CMK (cell line): ENCODE results near the gene EMP2.
"Not testable (repeated sequence)": the region's sequence is repeated elsewhere in the genome, so short reads cannot be mapped to it uniquely, and the experiment has no call there.

Experiments
- DNase-seq: peaks from one replicate; pipeline ENCODE4 v3.0.0-alpha.2; 2010; ENCODE audit warnings: low read depth

The EMP2 gene, protein sequence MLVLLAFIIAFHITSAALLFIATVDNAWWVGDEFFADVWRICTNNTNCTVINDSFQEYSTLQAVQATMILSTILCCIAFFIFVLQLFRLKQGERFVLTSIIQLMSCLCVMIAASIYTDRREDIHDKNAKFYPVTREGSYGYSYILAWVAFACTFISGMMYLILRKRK

DNA sequence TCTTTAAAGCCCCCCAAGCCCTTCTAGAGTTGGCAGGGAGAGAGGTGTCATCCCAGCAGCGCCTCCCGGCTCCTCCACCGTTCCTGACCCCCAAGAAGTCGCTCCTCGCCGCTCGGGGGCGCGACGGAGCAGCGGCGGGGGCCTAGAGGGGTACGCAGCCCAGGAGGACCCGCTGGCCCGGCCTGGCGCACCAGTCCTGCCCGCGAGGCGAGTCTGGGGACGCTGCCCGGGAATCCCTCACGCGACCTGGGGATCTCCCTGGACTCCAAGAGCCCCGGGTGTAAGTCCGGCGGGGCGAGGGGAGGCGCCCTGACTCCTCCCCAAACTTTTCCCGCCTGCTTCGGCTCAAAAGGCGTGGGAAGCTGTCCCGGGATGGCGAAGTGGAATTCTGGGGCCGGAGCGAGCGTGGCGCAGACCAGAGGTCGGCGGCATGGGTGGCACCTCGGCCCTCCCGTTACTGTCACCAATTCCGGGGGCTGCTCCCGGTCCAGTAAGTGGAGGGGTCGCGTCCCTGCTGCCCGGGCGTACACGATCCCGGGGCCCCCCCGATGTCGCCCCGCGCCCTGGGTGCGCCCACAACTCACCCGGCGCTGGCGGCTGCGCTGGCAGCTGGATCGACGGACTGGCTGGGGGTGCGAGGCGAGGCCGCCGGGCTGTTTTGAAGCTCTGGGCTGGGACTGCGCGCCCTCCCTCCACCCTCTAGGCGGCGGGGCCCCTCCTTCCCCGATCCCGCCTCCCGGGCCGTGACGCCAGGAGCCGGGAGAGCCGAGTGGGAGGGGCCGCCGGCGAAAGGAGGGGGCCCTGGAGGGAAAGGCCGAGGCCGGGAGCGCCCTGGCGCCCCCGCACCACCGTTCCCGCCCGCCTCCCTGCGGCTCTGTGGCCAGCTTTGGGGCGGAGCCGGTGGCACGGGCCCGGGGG lies at the start of gene EMP2:
EMP2 (minus strand) TSS at position 634 of the 918 bp plus-strand sequence. CDS start 32,981 bp downstream, outside the sequence.
- no peak for DNase-seq

DNA sequence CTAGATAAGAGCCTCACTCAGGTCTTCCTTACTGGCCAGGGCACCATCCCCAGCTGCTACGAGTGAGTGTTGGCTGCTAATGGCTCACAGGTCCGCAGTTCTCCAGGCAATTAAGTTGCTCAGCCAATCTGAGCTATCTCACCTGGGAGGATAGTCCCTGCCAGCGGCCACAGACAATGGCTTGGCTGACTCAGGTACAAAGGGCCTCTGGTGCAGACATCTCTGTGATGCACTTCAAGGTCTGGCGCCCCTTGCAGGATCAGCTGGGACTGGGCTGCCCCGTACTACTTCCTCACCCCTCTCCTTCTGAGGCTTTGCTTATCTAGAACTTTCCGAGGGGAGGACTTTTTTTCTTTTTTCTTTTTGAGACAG lies 49.2 kb upstream of the EMP2 start:
- no peak for DNase-seq

DNA sequence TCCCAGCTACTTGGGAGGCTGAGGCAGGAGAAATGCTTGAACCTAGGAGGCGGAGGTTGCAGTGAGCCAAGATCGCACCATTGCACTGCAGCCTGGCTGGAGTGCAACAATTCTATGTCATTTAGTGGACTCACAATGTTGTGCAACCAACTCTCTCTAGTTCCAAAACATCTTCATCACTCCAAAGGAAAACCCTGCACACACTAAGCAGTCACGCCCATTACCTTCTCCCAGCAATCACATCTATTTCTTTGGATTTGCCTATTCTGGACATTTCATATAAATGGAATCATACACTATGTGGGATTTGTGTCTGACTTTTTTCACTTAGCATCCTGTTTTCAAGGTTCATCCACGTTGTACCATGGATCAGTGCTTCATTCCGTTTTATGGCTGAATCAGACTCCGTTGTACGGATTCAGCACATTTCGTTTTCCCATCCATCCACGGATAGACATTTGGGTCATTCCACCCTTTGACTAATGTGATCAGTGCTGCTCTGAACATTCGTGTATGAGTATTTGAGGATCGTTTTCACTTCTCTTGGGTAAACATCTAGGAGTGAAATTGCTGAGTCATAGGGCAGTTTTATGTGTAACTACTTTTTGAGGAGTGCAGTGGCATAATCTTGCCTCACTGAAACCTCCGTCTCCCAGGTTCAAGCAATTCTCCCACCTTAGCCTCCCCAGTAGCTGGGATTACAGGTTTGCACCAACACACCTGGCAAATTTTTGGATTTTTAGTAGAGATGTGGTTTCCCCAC lies 45.4 kb upstream of the EMP2 start:
- DNase-seq: no peak

DNA sequence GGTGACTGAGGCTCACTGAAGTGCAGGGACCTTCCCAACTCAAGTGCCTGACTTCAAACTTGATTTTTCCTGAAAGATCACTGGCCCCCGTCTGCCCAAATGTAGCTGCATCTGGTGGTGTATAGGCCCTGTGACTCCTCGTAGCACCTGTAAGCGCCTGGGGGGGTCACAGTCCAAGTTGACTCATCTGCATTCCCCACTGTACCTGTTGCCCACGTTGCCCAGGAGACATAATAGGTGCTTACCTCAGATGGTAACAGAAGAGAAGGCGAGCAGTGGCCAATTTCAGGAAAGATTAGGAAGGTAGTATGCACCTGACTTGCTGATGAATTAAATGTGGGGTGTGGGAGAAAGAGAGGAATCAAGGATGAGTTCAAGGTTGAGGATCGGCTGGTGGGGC lies 44.1 kb upstream of the EMP2 start:
- DNase-seq: no peak

DNA sequence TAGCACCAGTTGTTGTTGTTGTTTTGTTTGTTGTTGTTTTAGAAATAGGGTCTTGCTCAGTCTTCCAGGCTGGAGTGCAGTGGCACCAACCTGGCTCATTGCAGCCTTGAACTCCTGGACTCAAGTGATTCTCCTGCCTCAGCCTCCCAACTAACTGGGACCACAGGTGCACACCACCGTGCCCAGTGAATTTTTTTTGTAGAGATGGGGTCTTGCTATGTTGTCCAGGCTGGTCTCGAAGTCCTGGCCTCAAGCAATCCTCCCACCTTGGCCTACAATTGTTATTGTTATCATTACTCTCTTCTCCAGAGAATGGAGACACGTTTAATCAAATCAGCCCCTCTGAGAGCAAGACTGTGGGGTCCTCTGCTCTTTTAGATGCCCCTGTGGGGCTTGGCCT lies 42.7 kb upstream of the EMP2 start:
- DNase-seq: no peak

DNA sequence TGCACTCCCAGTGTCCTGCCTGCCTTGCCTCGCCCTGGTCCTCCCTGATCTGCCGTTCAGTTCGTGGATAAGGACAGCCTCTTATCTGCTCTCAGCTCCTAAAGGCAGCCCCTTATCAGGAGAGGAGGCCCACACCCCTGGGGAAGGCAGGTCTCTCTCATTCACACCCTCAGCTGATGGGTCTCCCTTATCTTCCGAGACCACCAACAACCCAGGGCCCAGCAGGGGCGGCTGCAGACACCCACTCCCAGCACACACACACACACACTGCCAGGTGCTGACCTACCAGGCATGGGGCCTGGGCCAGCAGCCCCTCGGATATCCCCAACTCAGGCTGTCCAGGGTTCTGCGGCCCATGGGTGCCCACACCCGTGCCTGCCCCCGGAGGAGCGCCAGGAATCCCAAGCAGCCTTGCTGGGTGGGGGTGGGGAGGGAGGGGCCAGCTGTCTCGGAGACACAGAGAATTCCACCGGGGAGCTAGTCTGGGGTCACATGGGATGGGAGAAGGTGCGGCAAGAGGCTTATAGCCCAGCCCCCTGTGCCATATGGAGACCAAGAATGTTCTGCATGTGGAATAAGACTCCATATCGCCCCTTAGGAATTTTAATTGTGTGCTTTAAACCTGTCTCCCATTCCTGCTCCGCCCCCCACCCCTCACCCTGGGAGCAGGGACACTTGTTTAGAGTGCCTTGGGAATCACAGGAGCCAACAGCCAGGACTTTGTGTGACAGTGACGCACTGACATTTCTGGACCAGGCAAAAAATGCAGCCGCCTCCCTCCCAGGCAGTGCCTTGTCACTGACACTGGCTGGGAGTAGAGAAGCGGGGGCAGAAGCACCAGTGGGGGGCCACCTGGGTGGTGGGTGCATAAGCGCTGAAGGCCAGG lies 41.9 kb upstream of the EMP2 start:
- no peak for DNase-seq

DNA sequence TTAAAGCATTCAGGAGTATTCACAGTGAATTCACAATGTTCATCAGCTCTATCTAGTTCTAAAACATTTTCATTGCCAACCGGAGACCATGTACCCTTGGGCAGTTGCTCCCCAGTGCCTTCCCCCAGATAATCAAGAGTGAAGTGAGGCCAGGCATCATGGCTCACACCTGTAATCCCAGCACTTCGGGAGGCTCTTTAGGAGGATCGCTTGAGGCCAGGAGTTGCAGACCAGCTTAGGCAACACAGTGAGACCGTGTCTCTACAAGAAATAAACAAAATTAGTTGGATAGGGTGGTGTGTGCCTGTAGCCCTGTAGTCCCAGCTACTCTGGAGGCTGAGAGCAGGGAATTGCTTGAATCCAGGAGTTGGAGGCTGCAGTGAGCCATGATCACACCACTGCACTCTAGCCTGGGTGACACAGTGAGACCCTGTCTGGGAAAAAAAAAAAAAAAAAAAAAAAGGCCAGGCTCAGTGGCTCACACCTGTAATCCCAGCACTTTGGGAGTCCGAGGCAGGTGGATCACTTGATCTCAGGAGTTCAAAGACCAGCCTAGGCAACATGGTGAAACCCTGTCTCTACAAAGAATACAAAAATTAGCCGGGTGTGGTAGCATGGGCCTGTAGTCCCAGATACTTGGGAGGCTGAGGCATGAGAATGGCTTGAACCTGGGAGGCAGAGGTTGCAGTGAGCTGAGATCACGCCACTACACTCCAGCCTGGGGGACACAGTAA lies 41.0 kb upstream of the EMP2 start:
- not testable (repeated sequence) for DNase-seq

DNA sequence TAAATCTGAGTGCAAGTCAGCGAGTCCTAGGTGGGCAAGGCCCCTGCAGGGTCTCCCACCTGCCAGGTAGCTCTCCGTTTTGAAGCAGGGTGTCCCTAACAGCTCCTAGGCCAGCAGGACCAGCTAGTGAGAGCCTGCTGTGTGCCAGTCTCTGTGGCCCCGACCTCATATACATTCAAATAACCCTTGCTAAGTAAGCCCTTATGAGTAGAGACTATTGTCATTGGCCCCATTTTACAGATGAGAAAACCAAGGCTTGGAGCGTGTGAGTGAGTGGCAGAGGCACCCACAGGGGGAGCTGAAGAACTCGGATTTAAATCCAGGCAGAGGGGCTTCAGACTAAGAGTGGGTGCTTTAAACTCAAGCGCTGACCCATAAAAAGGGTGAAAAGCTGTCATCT lies 39.7 kb upstream of the EMP2 start:
- no peak for DNase-seq

DNA sequence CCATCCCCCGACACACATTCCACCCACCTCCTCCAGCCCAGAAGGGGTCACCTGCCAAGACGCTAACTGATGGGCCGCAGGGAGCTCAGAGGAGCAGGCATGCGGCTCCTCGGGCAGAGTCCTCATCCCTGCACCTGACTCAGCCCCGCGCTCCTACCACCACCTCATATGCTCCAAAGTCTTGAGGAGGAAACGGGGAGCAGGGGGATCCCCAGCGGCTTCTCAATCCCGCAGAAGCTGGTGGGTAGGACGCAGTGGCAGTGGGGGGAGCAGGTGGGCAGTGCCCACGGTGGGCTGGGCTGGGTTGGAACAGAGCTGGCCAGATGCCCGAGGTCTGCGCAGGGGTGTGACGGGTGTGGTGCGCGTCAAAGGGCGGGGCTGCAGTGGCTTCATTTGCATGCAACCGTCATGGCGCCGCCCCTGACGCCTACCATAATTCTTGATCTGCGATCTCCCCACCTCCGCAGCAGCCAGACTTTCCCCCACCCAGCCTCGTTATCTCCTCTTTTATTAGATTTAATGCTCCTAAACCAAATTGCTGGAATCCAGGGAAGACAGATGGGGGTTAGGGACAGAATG lies 39.0 kb upstream of the EMP2 start:
- no peak for DNase-seq

DNA sequence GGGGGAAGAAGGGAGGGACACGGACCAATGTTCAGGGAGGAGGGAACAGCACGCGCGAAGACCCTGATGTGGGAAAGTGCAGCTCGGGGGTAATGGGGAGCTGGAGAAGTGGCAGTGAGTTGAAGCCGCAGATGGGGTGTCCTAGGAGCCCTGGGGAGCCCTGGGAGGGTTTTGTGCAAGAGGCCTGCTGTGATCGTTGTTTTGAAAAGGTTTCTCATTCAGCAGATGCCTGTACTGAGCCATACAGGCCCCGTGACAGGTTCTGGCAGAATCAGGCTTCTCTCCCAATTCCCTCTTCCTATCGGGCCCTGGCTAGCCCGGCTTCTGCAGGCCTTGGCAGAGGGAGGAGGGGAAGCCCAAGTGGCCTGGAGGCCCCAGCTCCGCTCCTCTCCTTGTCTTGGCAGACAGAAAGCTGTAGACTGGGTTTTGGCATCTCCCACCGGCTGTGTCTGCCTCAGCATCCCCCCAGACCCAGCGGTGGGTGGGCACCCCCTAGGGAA lies 38.4 kb upstream of the EMP2 start:
- DNase-seq: no peak

DNA sequence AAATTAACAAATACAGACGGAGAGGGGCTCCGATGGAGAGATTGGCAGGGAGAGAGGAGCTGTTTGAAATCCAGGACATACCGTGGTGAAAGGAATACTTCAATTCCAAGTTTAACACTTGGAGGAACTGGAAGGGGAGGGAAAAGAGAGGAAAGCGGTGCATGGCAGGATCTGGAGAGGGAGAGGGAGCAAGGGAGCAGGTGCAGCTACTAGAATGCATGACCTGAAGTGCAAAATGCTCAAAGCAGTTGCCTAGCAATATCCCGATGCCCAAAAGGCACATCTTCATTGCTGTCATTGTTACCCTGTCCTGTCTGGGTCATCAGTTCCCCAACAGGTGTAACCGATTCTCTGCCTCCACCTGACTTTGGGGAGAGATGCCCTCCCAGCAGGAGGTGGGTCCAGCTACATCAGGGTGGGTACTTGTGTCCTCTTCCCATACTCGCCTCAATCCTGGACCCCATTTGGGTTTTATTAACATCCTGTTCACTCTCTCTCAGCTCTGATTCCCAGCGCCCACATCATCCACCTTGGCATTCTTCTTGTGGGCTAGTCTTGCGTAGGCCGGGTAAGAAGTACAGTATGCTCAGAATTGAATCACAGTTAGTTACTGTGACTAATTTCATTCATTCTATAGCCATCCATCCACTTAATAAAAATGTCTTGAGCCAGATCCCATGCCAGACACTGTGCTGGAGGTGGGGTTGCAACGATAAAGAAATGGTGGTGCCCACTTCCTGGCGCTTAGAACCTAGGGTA lies 37.4 kb upstream of the EMP2 start:
- DNase-seq: no peak

DNA sequence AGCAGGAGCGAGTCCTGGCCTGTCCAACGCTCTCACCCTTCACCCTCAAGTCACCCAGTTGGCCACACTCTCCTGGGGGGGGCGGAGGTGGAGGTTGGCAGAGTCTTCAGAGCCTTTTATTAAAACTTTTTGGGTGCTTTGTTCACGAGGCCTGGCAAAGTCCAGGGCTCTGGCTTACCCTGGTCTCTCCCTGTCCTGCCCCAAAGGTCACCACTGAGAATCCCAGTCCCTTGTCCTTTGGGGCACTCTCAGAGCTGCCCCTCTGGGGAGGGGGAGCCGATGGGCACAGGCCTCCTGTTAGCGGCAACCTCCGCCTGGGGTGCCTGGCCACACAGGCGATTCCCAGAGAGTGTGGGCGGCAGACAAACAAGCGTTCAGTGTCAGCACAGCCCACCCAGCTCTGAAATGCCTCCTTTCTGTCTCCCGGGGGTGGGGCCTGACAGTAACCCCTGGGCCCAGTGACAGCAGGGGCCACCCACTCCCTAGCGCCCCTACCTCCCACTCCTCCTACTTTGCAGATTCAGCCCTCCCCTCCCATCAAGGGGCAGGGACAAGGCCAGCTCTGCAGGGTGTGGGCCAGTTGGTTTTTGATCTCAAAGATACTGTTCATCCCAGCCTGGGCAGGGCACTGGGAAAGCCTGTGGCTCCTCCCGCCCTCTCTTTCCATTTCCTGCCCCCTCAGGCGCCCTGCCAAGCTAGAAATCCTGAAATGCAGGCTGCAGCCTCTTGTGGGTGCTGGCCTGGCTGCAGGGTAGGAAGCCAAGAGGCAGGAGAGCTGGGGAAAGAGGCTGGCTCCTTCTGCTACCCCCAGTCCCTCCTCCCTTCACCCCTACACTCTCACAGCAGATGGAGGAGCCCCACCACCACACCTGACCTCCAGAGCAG lies 36.6 kb upstream of the EMP2 start:
- no peak for DNase-seq

DNA sequence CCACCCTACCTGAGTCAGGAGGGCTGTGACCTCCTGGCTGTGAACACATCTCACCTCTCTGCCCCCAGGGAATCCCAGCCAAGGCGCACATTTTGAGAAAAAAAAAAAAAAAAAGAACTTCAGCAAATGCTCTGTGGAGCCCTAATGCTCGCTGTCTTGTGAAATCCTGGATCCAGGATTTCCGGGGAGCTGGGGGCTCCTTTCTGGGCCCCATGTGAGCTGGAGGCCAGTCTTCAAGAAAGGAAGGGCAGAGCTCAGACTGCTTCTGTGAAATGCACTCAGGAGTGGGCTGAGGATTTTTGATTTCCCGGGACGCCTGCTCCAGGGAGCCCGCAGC lies 36.0 kb upstream of the EMP2 start:
- no peak for DNase-seq

DNA sequence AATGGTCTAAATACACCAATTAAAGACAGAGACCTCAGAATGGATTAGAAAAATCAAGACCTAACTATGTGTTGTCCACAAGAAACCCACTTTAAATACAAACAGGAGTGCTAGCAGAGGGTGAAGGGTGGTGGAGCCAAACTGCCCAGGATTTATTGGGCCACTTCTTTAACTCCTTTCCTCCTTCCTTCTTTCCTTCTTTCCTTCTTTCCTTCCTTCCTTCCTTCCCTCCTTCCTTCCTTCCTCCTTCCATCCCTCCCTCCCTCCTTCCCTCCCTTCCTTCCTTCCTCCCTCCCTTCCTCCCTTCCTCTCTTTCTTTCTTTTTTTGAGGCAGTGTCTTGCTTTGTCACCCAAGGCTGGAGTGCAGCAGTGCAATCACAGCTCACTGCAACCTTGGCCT lies 34.3 kb upstream of the EMP2 start:
- no peak for DNase-seq

DNA sequence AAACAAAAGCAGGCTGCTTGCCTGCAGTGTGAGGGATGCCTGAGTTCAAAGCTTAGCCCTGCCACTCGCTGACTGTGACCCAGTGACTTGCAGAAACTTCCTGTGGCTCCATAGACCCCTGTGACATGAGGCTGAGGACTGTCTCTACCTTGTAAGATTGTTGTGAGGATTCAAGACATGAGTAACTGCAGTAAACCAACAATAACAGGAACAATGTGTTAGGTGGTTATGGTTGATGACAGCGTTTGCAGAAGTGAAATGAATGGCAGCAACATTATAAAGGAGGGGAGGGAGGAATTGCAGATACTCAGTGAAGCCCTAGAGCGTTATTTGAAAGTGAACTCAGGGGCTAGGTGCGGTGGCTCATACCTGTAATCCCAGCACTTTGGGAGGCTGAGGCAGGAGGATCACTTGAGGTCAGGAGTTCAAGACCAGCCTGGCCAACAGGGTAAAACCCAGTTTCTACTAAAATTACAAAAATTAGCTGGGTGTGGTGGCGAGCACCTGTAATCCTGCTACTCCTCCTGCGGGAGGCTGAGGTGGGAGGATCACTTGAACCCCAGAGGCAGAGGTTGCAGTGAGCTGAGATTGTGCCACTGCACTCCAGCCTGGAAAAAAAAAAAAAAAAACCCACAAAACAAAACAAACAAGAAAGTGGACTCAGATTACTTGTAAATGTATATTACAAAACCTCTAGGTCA lies 33.5 kb upstream of the EMP2 start:
- DNase-seq: no peak

DNA sequence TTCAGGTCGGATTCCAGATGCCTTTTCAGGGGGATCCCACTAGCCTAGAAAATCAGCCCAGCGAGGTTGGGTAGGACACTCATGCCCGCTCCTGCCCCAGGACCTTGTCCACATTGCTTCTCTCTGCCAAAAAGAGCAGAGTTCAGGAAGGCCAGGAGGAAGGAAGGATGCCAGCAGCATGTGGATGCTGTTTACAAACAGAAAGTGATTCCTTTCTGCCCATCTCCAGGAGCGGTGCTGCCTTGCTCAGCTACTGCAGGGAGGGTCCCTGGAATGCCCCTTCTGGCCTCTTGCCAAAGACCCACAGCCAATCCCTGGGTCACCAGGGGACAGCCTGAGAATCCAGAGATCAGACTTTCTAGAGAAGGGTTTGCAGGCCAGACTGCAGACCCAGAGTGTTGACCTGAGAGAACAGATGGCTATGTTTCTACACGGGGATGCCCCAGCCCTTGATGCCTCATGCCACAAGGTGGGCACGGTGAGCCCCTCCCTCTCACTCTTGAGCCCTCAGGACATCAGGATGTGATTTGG lies 32.3 kb upstream of the EMP2 start:
- no peak for DNase-seq

DNA sequence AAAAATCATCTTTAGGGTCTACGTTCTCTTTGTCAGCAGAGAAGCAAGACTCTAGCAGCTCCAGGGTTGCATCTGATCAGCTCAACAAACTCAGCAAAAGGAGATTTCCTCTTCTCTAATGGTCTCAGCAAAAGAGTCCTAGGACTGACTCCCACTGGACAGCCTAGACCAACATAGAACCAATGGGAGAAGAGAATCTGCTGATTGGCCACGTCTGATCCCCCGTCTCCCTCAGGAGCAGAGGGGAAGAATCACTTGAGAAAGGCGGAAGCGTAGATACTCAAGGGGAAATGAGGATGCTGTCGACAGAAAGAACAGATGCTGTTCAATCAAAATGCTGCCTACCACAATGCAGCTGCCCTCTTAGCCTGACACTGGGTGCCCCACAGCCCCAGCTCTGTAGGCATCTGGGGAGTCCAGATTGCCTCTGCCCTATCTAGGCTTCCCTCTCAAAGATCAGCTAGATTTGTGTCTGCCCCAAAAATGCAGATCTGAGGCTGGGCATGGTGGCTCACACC lies 31.5 kb upstream of the EMP2 start:
- DNase-seq: no peak
